Heart left ventricle (tissue), 16 donors: ENCODE results near the gene AOC1. TPM values are rescaled to one million over a fixed set of nuclear protein-coding genes. Genes with fewer than 3 reads are reported as not detected.

Source experiments
- ATAC-seq, 4 donors: fragments of 200-7000 bp; cut with Tn5 transposase; one replicate each; pipeline ENCODE4 v1.9.1; 2020 to 2022; ENCODE audit warnings: moderate library complexity in 4 of 4, mild to moderate bottlenecking in 3 of 4, moderate number of reproducible peaks in 1 of 4
- DNase-seq, 5 donors: peaks; one replicate each; pipeline ENCODE4 v3.0.0-alpha.2; 2020
- H3K27ac ChIP-seq, 12 donors: fragments of 200-600 bp; sonication (generic) in 4 of 12; one replicate each; pipeline versions ENCODE4 v1.5.0 to v1.8.0; 2016 to 2022; ENCODE audit warnings: mild to moderate bottlenecking in 2 of 12
- H3K27me3 ChIP-seq, 9 donors: fragments of 200-600 bp; sonication (generic) in 2 of 9; one replicate each; pipeline versions ENCODE4 v1.5.1 to v1.8.0; 2016 to 2022; ENCODE audit warnings: mild to moderate bottlenecking in 3 of 9
- H3K36me3 ChIP-seq, 9 donors: fragments of 200-600 bp; sonication (generic) in 2 of 9; one replicate each; pipeline versions ENCODE4 v1.5.0 to v1.8.0; 2018 to 2022; ENCODE audit warnings: mild to moderate bottlenecking in 2 of 9
- H3K4me1 ChIP-seq, 12 donors: fragments of 200-600 bp; sonication (generic) in 4 of 12; one replicate each; pipeline versions ENCODE4 v1.5.0 to v1.8.0; 2016 to 2022; ENCODE audit warnings: mild to moderate bottlenecking in 3 of 12
- H3K4me3 ChIP-seq, 12 donors: fragments of 200-600 bp; sonication (generic) in 4 of 12; one replicate each; pipeline versions ENCODE4 v1.5.0 to v1.8.0; 2017 to 2022; ENCODE audit warnings: mild to moderate bottlenecking in 9 of 12, moderate library complexity in 4 of 12
- H3K9me3 ChIP-seq, 12 donors: fragments of 200-600 bp; sonication (generic) in 4 of 12; one replicate each; pipeline versions ENCODE4 v1.5.0 to v1.8.0; 2016 to 2022; ENCODE audit warnings: mild to moderate bottlenecking in 1 of 12
- POLR2A ChIP-seq, 2 donors: fragments of 450-650 bp; IDR thresholded peaks; one replicate each; pipeline ENCODE4 v1.6.1; 2017; ENCODE audit warnings: antibody characterized with exemption in 2 of 2, mild to moderate bottlenecking in 2 of 2, moderate library complexity in 2 of 2
- WGBS, 4 donors: extraction: QIAGEN DNeasy Blood & Tissue Kit in 2 of 4; methylation state at CpG; one replicate each; pipeline versions ENCODE4 v1.1.5 to v1.1.7; 2013 to 2018; 5-methylcytosine and 5-hydroxymethylcytosine counted together
- intact Hi-C, 10 donors: fragments of 100-400 bp; cut with DNase I; formaldehyde crosslinking; loops; one replicate each; pipeline versions ENCODE4 v1.11.1 to v1.14.2; 2022
- polyA plus RNA-seq, 2 donors: library from polyadenylated mRNA; stranded (reverse); fragments of 200-250 nt; gene quantifications; one replicate each; pipeline ENCODE4 v1.2.3, GENCODE V29; 2013
- total RNA-seq, 9 donors: library from RNA; depleted of rRNA in 2 of 9; stranded (reverse); fragments of >200 nt in 2 of 9; fragmentation: NEBNext Ultra II Directional in 3 of 9; extraction: Animal tissue kit (Norgen Biotek cat#: 25700) in 3 of 9; gene quantifications; one replicate each; pipeline versions ENCODE4 v1.1.0 to v1.2.4, GENCODE V29; 2016 to 2023
- TF ChIP-seq, protein P1 (sequence below), 12 donors: fragments of 200-600 bp; sonication (generic) in 4 of 12; IDR thresholded peaks; one replicate each; pipeline versions ENCODE4 v1.5.0 to v1.8.0; 2018 to 2022; ENCODE audit warnings: antibody characterized with exemption in 12 of 12, mild to moderate bottlenecking in 5 of 12
- donor health status: ischemic (EF 13 %, LVEDD 7.1; RV severe dilation, severe dysfunction).
- donor health status: healthy with polysubstance abuse.
- donor health status: DM: no; HTN: yes; CAD: no.
- donor health status: DM: no; HTN: no; CAD: no.
- donor health status: ischemic (EF 25% LVEDD 6.9; RV normal size, moderate dysfunction).
- donor health status: ischemic (EF 25% LVEDD 5.7; RV mildly dilated, moderate dysfunction).
- donor health status: healthy.
- donor health status: DM: yes; HTN: yes; CAD: no.
- donor health status: ischemic (EF 35%, LVEDD 5.7; RV mildly dilated, moderate dysfunction).
- donor health status: nonischemic (EF 11% LVEDD 7.7; RV severe dilation, severe dysfunction).
- donor health status: DM: yes; HTN: yes; CAD: no.
- donor health status: PGD.
- donor health status: ischemic (EF 29% LVEDD 5.4; RV normal size, mild dysfunction).
- donor health status: nonischemic (EF 23%, LVEDD 6.1; RV moderate dilation, normal function).

AOC1 gene
- total and polyA plus RNA-seq, 11 donors = 0.06 to 0.94 (median 0.68) TPM; not detected in 5

GRCh38 chr7:150855476-150856302, 3.4 kb downstream of the AOC1 start:
- no peak overlapping the region for H3K4me3 ChIP-seq
- no peak overlapping the region for H3K27ac ChIP-seq
- H3K27me3 ChIP-seq = peaks cover 0 to 12% (median 0%) of the 10 kb centered on the region in 9 donors
- 83 to 91% (median 86%) methylated on average over 9 of the region's 9 CpGs for WGBS, 4 donors
- ATAC-seq = no peak
- no peaks in the 10 kb centered on the region for H3K9me3 ChIP-seq
- TF ChIP-seq POLR2A (IDR thresholded peaks at IDR 0.05) = no peak
- no peak for DNase-seq
- no peaks in the 10 kb centered on the region for H3K4me1 ChIP-seq
- H3K36me3 ChIP-seq = no peaks in the 10 kb centered on the region
- intact Hi-C loops = no loop called here

DNA sequence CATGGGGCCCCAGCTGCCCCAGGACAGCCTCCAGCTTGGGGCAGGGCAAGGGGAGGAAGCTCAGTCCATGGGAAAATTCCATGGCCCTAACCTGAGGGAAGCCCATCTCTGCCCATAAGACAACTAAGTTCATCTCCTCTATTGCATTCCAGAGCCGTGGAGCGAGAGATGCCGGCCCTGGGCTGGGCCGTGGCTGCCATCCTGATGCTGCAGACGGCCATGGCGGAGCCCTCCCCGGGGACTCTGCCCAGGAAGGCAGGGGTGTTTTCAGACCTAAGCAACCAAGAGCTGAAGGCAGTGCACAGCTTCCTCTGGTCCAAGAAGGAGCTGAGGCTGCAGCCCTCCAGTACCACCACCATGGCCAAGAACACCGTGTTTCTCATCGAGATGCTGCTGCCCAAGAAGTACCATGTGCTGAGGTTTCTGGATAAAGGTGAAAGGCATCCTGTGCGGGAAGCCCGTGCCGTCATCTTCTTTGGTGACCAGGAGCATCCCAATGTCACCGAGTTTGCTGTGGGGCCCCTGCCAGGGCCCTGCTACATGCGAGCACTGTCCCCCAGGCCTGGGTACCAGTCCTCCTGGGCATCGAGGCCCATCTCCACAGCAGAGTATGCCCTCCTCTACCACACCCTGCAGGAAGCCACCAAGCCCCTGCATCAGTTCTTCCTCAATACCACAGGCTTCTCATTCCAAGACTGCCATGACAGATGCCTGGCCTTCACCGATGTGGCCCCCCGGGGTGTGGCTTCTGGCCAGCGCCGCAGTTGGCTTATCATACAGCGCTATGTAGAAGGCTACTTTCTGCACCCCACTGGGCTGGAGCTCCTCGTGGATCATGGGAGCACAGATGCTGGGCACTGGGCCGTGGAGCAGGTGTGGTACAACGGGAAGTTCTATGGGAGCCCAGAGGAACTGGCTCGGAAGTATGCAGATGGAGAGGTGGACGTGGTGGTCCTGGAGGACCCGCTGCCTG, 4.3 kb downstream of the AOC1 start:
- no peaks in the 10 kb centered on the region for H3K4me1 ChIP-seq
- no peak for ATAC-seq
- no peak overlapping the region for H3K4me3 ChIP-seq
- 87 to 91% (median 90%) methylated on average over 19 to 26 of the region's 26 CpGs for WGBS, 4 donors
- intact Hi-C loops = no loop called here
- no peaks in the 10 kb centered on the region for H3K9me3 ChIP-seq
- no peak overlapping the region for H3K27ac ChIP-seq
- H3K27me3 ChIP-seq = peaks cover 0 to 12% (median 0%) of the 10 kb centered on the region in 9 donors
- no peak for TF ChIP-seq POLR2A (IDR thresholded peaks at IDR 0.05)
- TF ChIP-seq, protein P1, sequence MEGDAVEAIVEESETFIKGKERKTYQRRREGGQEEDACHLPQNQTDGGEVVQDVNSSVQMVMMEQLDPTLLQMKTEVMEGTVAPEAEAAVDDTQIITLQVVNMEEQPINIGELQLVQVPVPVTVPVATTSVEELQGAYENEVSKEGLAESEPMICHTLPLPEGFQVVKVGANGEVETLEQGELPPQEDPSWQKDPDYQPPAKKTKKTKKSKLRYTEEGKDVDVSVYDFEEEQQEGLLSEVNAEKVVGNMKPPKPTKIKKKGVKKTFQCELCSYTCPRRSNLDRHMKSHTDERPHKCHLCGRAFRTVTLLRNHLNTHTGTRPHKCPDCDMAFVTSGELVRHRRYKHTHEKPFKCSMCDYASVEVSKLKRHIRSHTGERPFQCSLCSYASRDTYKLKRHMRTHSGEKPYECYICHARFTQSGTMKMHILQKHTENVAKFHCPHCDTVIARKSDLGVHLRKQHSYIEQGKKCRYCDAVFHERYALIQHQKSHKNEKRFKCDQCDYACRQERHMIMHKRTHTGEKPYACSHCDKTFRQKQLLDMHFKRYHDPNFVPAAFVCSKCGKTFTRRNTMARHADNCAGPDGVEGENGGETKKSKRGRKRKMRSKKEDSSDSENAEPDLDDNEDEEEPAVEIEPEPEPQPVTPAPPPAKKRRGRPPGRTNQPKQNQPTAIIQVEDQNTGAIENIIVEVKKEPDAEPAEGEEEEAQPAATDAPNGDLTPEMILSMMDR (IDR thresholded peaks at IDR 0.05) = no peak
- H3K36me3 ChIP-seq = no peaks in the 10 kb centered on the region
- peak in 1 of 5 donors; percentile 10 for DNase-seq

GRCh38 chr7:150857276-150858055, 5.1 kb downstream of the AOC1 start:
- intact Hi-C loops = no loop called here
- Histone ChIP-seq H3K4me3 (no peak overlapping the region), H3K27me3 (peaks cover 0 to 5% (median 0%) of the 10 kb centered on the region in 9 donors), H3K9me3 (no peaks in the 10 kb centered on the region), H3K36me3 (no peaks in the 10 kb centered on the region), H3K4me1 (no peaks in the 10 kb centered on the region), H3K27ac (no peak overlapping the region)
- no peak for TF ChIP-seq POLR2A (IDR thresholded peaks at IDR 0.05)
- TF ChIP-seq, protein P1 (IDR thresholded peaks at IDR 0.05) = no peak
- ATAC-seq (no peak), DNase-seq (peak in 1 of 5 donors; percentile 10)
- WGBS, 4 donors = 92 to 94% (median 93%) methylated on average over 42 to 43 of the region's 43 CpGs
